IPS-NIHi11 (cell line): ENCODE measurements around the gene SLC15A2.

Experiments
- DNase-seq: peaks from one replicate; pipeline ENCODE4 v3.0.0; 2012; ENCODE audit warnings: mixed read lengths, low spot score

SLC15A2 gene

GRCh38 chr3:121981473-121981872, 87.3 kb downstream of the SLC15A2 start:
- no peak for DNase-seq

GRCh38 chr3:121985846-121986245, 91.6 kb downstream of the SLC15A2 start:
- DNase-seq = no peak

GRCh38 chr3:121988146-121988545, 93.9 kb downstream of the SLC15A2 start:
- no peak for DNase-seq

DNA sequence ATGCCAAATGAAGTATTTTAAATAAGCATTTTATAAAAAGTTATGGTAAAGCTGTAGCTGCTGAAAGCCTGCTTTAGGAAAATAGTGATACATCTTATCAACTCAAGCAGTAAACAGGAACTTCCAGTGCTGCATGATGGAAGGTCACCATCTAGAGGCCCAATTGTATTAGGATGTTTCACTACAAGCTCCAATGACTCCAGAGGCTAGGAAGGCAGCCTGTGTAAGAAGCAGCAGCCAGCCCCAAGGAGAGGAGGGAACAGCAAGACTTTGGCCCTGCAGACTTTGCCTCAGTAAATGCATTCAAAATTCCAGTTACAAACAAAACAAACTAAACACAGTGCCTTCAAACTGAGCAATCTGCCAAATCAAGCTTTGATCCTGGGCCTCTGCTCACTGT, 95.7 kb downstream of the SLC15A2 start:
- DNase-seq = no peak

GRCh38 chr3:121992601-121993560, 98.7 kb downstream of the SLC15A2 start:
- no peak for DNase-seq
